ENCODE data around the gene TADA2B.

Gene TADA2B

DNA sequence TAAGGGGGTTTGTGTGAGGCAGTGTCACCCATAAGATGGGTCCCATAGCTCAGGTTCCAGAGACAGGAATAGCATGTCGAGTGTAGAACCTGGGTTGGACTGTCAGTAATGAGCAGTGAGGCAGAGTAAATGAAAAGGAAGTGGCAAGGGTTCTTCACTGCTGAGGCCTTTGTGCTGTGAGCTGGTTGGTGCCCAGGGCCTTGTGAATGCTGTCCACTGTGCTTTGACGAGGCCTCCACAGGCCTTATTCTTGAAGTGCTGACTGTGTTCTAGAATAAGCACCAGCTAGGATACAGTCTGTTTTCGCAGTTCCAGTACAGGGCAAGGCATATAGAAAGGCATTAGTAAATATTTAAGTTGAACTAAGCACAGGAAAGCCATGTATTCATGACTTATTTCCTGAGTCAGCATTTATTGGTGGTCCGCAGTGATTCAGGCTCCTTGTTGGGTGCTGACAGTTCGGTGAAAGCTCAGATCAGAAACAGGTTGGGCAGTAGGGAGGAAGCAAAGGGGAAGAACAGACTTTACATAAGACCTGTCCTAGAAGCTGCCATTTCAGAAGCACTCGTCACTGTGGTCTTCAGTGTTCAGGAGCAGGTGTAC, 25.6 kb upstream of the TADA2B start:
- DNase-seq, result peak in 12 of 56 donors; percentile 3 to 62 (median 28)

DNA sequence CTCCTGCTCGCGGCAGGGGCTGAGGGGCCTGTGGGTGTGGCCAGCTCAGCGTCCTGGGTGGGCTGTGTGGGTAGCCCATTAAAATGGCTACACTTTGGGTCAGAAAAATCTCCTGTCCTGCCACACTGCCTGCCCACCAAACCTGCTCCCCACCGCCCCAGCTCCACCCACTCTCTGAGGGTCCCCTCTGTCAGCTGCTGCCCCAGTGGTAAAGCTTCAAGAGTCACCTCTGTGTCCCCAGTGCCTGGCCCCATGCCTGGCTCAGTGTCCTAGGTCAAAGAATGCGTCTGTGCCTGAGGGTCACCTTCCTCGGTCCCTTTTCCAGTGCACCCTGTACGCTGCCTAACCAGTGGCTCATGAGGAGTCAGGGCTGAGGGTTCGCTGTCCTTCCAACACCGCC, 24.9 kb upstream of the TADA2B start:
- no peak for DNase-seq

DNA sequence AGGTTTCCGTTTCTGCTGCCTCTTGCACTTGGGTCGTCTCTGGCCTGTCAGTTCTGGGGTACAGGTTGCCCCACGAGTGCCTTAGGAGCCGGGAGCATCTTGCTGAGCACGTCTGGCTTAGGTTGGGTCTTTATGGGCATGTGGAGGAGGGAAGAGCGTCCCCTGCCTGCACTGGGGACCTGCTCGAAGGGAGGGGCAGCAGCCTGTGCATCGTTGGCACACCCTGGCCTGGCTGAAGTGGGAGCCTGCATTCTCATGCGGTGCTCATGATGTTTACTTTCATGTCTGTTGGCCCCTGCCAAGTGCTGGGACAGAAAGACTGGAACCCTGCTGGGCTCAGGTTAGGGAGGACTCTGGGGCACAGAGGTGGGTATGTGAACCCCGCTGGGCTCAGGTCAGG, 23.8 kb upstream of the TADA2B start:
- DNase-seq, result no peak

DNA sequence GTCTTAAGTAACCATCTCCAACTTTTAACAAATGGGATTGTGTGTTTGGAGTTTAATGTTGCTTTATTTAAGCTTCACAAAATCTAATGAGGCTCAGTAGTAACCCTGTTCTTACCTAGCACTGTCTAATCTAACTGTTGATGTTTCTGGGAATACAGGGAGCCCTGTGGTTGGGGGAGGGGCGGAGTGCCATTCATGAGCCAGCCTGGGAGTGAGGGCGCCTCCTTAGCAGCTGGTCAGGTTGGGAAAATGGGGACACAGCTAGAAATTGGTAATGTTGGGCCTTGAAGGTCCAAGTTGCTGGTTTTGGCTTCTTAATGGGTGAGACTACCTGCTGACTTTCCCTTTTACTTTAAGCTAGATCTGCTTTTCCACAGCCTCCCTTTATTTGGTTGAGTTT, 22.9 kb upstream of the TADA2B start:
- no peak for DNase-seq

DNA sequence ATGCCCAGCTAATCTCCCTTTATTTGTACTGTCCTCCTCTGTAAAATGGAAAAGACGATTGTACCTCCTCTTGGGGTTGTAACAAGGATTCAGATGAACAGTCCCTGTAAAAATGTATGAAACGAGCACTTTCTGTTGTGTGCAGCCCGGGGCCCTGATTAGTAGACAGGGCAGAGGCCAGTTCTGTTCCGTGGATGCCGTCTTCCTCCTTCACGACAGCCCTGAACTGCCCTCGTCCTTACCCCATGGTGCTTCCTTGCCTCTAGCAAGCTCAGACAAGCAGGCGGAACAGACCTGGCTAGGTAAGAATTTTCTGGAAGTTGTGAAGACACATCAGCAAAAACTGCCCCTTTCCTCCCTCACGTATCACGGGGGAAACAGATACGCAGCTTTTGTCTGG, 22.3 kb upstream of the TADA2B start:
- no peak for DNase-seq

DNA sequence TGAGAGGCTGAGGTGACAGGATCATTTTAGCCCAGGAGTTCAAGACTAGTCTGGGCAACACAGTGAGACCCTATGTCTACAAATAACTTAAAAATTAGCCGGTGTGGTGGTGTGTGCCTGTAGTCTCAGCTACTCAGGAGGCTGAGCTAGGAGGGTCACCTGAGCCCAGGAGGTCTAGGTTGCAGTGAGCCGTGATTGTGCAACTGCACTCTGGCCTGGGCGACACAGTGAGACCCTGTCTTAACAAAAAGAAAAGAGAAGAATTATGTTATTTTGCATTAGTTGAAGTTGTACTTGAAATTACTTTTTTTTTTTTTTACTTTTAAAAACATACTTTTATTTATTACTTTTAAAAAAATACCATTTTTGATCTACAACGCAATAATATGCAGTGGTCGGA, 21.8 kb upstream of the TADA2B start:
- no peak for DNase-seq

DNA sequence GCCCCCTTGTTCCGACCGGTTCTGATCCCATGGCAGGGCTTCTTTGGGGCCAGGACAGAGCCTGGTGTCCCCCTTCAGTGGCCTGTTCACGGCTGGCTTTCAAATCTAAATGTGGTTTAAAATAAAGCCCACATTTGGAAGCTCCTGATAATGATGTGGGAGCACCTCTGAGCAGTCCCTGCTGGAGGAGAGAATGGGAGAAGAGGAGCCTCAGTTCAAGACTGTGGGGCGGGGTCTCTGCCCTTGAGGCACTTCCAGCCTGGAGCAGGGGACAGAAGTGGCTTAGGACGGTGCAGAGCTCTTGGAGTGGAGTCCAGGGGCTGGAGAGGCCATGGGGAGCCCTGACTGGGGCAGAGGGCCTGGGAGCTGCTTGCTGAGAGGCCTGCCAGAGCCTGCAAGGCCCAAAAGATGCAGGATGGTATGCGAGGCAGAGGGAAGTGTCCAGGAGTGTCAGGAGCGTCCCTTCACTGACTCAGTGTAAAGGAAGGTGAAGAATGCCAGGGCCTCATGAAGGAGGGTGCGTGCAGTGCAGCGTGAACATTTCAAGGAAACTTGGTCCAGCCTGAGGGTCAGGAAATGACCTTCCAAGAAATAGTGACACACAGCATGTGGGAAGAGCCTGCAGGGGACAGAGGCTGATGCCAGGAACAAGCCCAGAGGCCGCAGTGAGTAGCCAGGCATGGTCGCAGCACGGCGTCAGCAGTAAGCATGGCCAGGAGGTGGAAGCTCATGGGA, 21.1 kb upstream of the TADA2B start:
- DNase-seq, result no peak

DNA sequence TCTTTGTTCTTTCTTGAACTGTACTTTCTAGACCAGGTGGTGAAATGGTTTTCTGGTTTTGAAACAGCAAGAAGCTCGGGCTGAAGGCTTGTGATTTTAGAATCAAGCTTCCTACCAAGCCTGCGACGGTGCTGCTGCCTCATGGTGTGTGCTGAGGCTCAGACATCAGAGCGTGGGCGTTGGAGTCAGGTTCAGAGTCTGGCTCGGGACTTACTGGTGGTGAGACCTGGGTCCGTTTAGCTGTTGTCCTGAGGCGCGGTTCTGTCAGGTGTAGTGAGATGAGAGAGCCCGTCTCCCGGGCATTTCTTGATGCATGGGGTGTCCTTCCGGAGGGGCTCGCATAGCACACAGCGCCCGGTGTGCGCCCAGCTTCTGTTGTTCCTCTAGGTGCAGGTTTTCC, 19.7 kb upstream of the TADA2B start:
- DNase-seq, result no peak

DNA sequence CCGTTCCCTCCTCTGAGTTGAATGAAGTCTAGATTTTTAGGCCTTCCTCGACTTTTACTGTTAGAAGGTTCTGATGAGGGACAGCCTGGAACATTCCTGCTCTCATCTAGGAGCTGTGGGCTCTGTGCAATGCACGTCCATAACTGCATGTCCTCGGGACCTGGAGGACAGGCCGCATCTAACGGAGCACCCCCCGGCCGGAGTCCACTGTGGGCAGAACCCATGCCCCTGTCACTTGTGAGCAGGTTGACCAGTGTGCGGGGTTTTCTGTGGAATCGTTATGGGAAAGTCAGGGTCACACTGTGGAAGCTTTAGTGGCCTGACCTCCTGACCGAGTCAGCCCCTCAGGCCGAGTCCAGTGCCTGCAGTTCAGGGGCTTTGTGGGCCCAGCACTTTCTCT, 19.3 kb upstream of the TADA2B start:
- DNase-seq, result no peak

DNA sequence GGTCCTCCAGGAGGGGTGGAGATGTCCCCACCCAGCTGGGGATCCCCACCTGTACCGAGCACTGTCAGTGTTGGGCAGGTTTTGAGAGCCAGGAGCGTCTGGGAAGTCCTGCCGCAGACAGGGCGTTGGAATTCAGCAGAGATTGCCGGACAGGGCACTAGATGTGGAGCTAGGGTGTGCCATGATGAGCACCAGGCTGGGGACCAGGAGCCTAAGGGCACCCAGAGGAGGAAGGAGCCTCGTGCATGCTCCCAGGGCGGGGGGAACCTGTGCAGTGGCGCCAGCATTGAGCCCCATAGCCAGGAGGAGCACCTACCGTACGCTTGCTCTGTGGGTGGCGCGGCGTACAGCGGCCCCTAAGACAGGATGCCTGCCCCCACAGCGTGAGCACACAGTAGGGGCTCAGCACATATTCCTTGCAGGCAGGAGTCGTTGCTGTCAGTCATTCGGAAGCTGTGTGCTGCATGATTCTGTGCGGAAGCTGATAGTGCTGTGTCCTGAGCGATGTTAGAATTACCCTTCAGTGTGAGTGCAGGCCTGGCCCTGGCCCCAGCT, 18.8 kb upstream of the TADA2B start:
- DNase-seq, result no peak

DNA sequence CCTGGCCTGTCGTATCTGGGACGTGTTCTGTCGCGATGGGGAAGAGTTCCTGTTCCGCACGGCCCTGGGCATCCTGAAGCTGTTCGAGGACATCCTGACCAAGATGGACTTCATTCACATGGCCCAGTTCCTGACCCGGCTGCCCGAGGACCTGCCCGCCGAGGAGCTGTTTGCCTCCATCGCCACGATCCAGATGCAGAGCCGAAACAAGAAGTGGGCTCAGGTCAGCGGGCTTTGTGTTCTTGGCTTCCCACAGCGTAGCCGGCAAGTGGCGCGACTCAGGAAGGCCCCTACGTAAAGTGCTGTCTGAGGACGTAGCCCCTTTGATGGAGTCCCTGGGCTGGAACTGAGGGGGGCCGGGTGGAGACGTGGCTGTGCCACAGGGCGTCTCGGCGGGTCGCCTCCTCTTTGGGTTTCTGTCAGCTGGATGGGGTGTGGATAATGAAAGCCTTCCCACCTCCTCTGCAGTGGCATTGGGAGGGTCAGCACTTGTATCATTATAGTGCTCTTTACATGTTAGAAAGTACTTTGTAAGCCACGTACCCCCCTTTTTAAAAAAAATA, 18.1 kb upstream of the TADA2B start:
- DNase-seq, result no peak

DNA sequence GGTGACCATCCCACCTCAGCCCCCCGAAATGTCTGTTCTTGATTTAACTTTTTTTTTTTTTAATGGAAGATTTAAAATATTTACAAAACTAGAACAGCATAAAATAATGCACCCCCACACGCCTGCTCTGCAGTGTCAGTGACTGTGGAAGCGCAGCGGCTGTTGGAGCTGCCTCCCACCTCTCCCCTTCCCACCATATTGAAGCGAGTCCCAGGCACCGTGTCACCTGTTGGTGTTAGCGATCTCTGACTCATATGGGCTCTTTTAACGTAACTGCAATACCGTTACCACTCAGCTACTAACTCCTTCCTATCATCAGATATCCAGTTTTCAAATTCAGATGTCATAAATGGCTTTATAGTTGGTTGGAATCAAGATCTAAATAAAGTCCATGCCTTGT, 17.1 kb upstream of the TADA2B start:
- DNase-seq, result no peak

DNA sequence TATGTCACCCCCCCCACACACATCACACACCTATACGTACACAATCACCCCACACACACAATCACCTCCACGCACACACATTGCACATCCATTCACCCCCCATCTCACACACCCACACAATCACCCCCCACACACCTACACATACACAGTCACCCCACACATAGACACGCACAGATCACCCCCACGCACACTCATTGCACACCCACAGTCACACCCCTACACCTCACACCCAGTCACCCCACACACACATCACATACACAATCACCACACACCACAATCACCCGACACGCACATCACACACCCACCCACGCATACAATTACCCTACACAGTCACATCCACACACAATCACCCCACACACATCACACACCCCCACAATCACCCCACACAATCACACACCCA, 15.9 kb upstream of the TADA2B start:
- DNase-seq, result no peak

DNA sequence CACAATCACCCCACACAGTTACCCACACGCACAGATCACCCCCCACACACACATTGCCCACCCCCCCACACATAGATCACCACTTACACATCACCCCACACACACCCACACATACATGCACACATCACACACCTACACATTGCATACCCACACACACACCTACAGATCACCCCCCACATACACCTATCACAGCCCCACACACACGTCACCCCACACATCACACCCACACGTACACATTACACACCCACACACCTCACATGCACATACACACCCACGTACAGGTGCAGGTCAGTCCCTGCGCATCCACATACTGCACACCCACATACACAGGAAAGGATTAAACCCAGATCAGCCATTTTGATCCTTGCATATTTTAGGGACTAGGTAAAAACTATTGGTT, 15.3 kb upstream of the TADA2B start:
- no peak for DNase-seq

DNA sequence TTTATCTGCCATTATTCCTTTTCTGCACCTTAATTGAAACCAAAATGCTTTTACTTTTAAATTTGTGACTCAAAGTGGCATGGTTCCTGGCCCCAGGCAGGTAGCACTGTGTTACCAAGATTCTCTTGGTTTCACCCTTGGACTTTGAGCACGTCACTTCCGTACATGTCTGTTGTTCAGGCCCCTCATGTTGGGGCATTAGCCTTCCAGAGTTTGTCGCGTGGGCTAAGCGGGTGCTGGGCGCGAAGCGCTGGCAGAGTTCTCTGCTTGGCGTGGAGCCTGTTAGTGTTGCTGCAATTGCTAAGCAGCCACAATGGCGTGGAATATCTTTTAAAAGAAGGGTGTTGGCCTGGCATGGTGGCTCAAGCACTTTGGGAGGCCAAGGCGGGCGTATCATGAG, 14.0 kb upstream of the TADA2B start:
- peak in 12 of 56 donors; percentile 15 to 60 (median 36) for DNase-seq

DNA sequence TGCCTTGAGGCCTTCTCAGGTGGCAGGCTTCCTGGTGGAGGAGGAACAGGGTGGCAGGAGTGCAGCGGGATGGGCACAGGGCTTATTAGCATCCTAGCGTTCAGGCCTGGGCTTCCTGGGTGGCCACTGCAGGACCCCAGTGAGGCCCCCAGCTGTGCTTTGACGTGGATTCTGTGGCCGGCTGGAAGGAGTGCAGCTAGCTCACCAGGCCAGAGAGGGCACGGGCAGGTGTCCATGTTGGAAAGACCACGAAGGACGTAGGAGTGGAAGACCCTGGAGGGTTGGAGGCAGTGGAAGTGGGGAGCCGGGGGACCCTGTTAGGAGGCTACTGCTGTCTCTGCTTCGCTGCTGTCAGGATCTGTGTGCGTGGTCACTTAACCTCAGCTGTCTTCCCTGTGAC, 13.3 kb upstream of the TADA2B start:
- no peak for DNase-seq

DNA sequence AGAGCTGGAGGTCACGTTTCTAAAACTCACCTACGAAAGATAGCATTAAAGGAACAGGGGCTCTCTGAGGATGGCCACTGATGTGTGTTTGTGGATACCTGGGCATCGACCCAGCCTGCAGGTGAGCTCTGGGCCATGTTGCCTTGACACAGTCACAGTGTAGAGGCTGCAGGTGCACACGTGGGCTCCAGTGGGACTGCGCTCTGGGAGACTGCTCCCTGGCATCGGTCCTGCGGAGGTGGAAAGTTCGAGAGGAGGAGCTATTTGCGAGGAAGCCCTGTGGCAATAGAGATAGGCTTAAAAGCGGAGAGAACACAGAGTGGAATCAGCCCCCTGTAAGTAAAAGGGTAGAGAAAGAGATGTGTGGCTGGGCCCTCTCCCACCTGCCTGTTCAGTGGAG, 12.3 kb upstream of the TADA2B start:
- DNase-seq, result no peak

DNA sequence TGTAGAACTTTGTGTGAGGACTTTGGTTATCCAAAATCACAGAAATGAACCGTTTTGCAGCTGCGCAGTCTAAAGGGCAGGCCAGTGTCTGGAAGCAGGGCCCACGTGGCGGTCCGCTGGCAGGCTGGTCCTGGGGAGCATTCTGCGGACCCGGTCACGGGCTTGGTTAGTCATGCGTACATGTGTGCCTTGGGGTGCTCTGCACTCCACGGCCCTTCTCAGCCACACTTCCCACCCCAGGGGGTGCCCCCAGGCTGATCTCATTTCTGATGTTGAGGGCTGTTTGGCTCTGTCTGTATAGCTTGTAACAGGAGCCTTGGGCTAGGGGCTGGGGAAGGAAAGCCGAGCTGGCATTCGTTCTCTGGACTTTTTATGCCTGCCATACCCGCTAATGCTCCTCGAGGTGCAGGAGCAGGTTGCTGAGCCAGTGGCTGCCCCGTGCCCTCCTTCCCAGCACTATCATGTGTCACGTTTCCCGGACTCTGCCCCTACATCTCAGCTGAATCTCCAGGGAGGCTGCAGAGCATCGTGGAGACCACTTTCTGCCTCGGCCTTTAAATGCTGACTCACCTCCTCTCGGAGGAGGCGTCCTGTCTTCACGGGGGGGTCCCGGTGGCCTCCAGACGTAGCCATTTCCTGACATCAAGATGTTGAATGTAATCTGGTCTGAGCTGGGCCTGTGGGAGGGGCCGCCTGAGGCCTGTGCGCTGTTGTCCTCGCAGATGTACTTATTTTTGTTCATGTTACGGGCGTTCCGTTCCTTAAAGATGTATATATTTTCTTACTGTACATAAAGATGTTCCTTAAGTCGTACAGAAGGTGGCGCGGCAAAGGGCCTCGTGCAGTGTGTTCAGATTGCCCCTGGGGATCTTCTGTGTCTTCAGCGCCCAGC, 11.4 kb upstream of the TADA2B start:
- no peak for DNase-seq

DNA sequence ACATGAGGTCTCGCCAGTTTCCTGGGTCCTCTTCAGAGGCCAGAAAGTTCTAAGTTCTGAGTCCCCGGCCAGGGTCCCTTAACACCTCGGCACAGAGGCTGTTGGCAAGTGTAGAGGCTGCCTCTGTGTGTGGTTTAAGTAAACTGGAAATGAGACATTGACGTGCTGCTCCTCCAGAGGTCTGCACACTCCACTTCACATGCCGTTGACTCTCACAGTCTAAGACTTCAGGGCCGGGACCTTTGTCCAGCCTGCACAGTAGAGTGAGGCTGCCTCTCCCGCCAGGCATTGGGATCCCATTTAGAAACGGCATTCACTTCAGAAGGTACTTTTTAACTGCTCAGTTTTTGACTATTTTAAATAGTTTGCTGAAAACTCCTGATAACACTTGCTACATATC, 10.6 kb upstream of the TADA2B start:
- no peak for DNase-seq

DNA sequence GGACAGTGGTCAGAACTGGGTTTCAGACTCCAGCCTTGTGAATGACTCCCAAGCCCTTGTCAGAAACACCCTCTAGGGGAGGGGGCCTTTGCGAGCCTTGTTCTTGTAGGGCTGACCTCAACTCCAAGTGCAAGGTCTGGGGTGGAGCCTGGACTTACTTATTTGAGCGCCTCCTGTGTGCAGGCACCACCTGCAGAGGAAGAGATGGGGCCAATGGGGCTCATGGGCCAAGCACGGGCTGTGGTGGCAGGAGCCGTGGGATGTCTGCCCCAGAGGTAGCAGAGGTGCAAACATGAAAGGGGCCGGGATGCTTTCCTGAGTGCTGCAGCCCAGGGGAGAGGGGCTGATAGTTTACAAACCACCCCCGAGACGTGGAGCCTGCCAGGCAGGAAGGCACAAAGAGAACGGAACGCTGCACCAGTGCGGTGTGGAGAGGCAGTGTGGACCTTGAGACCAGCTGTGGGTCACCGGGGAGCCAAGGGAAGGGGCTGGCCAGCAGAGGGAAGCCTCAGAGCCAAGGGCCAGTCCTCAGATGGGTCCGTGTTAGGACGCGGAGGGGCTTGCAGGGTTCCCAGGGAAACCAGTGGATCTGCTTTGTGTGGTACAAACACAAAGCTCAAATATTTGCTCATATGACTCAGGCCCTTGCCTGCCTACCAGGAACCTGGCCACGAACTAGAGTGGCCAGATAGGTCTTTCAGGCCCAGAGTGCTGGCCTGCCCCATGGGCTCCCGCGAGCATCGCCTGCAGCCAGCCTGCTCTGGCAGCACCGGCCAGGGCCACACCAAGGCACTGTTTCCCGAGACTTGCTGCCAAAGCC, 8.7 kb upstream of the TADA2B start:
- DNase-seq, result peak in 5 of 56 donors; percentile 6 to 62 (median 26)

DNA sequence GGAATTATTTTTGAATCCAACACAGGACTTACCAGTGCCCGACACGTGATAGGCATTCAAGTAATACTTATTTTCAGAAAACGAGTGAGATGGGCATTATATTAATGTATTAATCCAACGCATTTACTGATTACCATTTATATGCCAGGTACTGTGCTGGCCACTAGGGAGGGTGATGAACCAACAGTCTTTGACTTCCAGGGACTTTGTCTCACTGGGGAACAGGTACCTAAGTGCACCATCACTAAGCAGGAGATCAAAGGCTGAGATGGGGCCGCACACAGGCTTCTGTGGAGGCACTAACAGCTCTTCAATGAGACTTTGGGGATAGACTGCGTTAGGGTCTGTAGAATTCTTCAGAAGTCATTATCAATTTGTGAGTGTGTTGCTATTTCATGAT, 5.7 kb upstream of the TADA2B start:
- DNase-seq, result no peak

Data from amygdala (tissue), 56 donors.